Measurements from ENCODE around the gene LAMC1. TPM values are rescaled to one million over a fixed set of nuclear protein-coding genes. Genes with fewer than 3 reads are reported as not detected.

LAMC1 gene
- total RNA-seq, 2 donors from 2014 or later = 273 to 362 TPM

DNA sequence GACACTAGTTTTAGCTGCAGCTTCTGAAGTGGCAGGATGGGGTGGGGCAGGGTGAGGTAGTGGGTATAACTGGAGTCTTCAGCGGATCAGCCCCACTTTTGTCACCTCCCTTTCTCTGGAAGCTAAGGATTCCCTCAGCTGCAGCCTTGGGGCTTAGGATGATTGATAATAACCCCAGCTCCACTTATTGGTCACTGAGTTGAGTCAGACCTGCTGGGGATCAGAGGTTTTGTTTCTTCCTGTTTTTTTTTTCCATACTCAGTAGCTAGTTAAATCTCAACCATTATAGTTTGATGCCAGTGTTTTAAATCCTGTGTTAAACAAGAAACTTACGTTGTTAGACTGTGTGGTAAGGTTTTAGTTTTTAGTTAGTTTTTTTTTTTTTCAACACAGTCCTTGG lies 57.2 kb downstream of the LAMC1 start:
- H3K27ac ChIP-seq = peak overlapping the region; percentile 38 to 61
- TF ChIP-seq, protein P1, sequence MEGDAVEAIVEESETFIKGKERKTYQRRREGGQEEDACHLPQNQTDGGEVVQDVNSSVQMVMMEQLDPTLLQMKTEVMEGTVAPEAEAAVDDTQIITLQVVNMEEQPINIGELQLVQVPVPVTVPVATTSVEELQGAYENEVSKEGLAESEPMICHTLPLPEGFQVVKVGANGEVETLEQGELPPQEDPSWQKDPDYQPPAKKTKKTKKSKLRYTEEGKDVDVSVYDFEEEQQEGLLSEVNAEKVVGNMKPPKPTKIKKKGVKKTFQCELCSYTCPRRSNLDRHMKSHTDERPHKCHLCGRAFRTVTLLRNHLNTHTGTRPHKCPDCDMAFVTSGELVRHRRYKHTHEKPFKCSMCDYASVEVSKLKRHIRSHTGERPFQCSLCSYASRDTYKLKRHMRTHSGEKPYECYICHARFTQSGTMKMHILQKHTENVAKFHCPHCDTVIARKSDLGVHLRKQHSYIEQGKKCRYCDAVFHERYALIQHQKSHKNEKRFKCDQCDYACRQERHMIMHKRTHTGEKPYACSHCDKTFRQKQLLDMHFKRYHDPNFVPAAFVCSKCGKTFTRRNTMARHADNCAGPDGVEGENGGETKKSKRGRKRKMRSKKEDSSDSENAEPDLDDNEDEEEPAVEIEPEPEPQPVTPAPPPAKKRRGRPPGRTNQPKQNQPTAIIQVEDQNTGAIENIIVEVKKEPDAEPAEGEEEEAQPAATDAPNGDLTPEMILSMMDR (IDR thresholded peaks at IDR 0.05) = no peak
- no peak for ATAC-seq (ENCODE audit: insufficient number of reproducible peaks, low FRiP score, low read depth)
- no peak overlapping the region for H3K4me3 ChIP-seq
- H3K9me3 ChIP-seq = no peaks in the 10 kb centered on the region
- H3K27me3 ChIP-seq (replicated peaks; ENCODE audit: insufficient read depth) = no peaks in the 10 kb centered on the region
- peaks cover 37 to 56% of the 10 kb centered on the region in 2 donors for H3K4me1 ChIP-seq (ENCODE audit: control insufficient read depth in 1 of 2, low read depth in 2 of 2)
- no peaks in the 10 kb centered on the region for H3K36me3 ChIP-seq
- DNase-seq (ENCODE audit: low spot score) = no peak

GRCh38 chr1:183081402-183082120 lies 58.3 kb downstream of the LAMC1 start:
- TF ChIP-seq, protein P1 (IDR thresholded peaks at IDR 0.05) = no peak
- H3K4me3 ChIP-seq = no peak overlapping the region
- DNase-seq (ENCODE audit: low spot score) = no peak
- no peak for ATAC-seq (ENCODE audit: insufficient number of reproducible peaks, low FRiP score, low read depth)
- no peaks in the 10 kb centered on the region for H3K27me3 ChIP-seq (replicated peaks; ENCODE audit: insufficient read depth)
- no peaks in the 10 kb centered on the region for H3K9me3 ChIP-seq
- H3K27ac ChIP-seq = no peak overlapping the region
- no peaks in the 10 kb centered on the region for H3K36me3 ChIP-seq
- H3K4me1 ChIP-seq (ENCODE audit: control insufficient read depth in 1 of 2, low read depth in 2 of 2) = peaks cover 27 to 45% of the 10 kb centered on the region in 2 donors

DNA sequence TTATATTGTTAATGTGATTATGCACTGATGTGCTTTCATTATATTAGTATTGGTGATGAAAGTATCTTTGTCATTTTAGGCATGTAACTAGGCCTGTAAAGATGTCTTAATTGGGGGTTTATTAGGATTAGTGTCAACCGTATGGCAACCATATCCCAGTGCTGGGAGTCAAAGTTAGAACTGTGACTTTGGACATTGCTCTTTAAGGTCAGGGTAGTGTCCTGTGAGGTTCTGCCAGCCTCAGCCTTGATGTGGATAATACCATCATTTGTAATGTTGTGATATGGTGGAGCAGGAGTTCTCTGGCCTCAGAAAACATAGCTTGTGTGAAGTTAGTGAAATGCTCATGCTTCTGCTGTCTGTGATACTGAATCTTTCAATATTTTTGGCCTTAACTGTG lies 59.4 kb downstream of the LAMC1 start:
- H3K4me3 ChIP-seq = no peak overlapping the region
- no peaks in the 10 kb centered on the region for H3K9me3 ChIP-seq
- H3K27me3 ChIP-seq (replicated peaks; ENCODE audit: insufficient read depth) = no peaks in the 10 kb centered on the region
- ATAC-seq (ENCODE audit: insufficient number of reproducible peaks, low FRiP score, low read depth) (no peak), DNase-seq (ENCODE audit: low spot score) (no peak)
- peaks cover 26 to 41% of the 10 kb centered on the region in 2 donors for H3K4me1 ChIP-seq (ENCODE audit: control insufficient read depth in 1 of 2, low read depth in 2 of 2)
- H3K27ac ChIP-seq = no peak overlapping the region
- H3K36me3 ChIP-seq = no peaks in the 10 kb centered on the region
- TF ChIP-seq, protein P1 (IDR thresholded peaks at IDR 0.05) = no peak

GRCh38 chr1:183087001-183087400 lies 63.8 kb downstream of the LAMC1 start:
- Histone ChIP-seq H3K4me3 (no peak overlapping the region), H3K4me1 (ENCODE audit: control insufficient read depth in 1 of 2, low read depth in 2 of 2) (peaks cover 10 to 30% of the 10 kb centered on the region in 2 donors), H3K27ac (no peak overlapping the region), H3K36me3 (no peaks in the 10 kb centered on the region), H3K27me3 (replicated peaks; ENCODE audit: insufficient read depth) (no peaks in the 10 kb centered on the region), H3K9me3 (no peaks in the 10 kb centered on the region)
- TF ChIP-seq, protein P1 (IDR thresholded peaks at IDR 0.05) = no peak
- no peak for DNase-seq (ENCODE audit: low spot score)
- ATAC-seq (ENCODE audit: insufficient number of reproducible peaks, low FRiP score, low read depth) = no peak

DNA sequence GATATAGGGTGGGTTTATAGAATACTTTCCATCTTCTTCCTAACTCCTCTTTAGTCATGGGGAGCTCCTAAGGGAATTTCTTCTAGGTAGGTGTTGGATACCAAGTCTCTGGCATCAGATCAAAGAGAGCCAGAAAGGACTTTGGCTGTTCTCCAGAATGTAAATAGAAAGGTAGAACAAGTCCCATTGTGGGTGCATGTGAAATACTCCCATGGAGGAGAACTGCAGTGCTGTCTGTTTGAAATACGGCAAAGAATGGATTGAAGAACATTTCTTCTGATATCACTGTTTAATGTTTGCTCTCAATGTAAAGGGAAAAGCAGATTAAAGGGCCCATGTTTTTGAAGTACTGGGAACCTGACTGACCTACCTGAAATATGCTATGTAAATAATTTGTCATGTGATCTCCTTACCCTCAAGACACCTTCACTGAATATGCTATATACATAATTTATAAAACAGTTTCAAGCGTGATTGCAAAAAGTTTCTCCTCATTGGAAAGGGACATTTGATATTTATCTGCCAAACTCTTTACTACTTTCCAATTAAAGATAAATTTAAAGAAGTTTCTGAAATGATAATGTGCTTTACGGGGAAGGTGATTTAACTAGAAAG lies 65.9 kb downstream of the LAMC1 start:
- Histone ChIP-seq H3K27ac (no peak overlapping the region), H3K4me1 (ENCODE audit: control insufficient read depth in 1 of 2, low read depth in 2 of 2) (peaks cover 14 to 38% of the 10 kb centered on the region in 2 donors), H3K27me3 (replicated peaks; ENCODE audit: insufficient read depth) (no peaks in the 10 kb centered on the region), H3K4me3 (no peak overlapping the region), H3K36me3 (no peaks in the 10 kb centered on the region), H3K9me3 (no peaks in the 10 kb centered on the region)
- DNase-seq (ENCODE audit: low spot score) (no peak), ATAC-seq (ENCODE audit: insufficient number of reproducible peaks, low FRiP score, low read depth) (no peak)
- TF ChIP-seq, protein P1 (IDR thresholded peaks at IDR 0.05) = no peak
